Measurements from ENCODE around the gene CACNA1C. TPM values are rescaled to one million over a fixed set of nuclear protein-coding genes. Genes with fewer than 3 reads are reported as not detected.

Gene CACNA1C
- total and polyA plus RNA-seq, 2 donors (not counting 1 experiment from before 2014, with no cell fraction given) = 0.01 to 0.02 TPM

- H3K9me3 ChIP-seq (ENCODE audit: control extremely low read depth in 1 of 3, control insufficient read depth in 2 of 3, insufficient read depth in 1 of 3, low read length in 2 of 3) = no peaks in the 10 kb centered on the region
- H3K4me1 ChIP-seq (ENCODE audit: control insufficient read depth in 2 of 2, insufficient read depth in 2 of 2, low read length in 2 of 2) = no peaks in the 10 kb centered on the region
- H4K20me1 ChIP-seq (ENCODE audit: control insufficient read depth, insufficient read depth, low read length, poor library complexity, severe bottlenecking) = no peaks in the 10 kb centered on the region
- ChIA-PET POLR2A (no interaction called here), CTCF (no interaction called here)
- TF ChIP-seq, protein P1, sequence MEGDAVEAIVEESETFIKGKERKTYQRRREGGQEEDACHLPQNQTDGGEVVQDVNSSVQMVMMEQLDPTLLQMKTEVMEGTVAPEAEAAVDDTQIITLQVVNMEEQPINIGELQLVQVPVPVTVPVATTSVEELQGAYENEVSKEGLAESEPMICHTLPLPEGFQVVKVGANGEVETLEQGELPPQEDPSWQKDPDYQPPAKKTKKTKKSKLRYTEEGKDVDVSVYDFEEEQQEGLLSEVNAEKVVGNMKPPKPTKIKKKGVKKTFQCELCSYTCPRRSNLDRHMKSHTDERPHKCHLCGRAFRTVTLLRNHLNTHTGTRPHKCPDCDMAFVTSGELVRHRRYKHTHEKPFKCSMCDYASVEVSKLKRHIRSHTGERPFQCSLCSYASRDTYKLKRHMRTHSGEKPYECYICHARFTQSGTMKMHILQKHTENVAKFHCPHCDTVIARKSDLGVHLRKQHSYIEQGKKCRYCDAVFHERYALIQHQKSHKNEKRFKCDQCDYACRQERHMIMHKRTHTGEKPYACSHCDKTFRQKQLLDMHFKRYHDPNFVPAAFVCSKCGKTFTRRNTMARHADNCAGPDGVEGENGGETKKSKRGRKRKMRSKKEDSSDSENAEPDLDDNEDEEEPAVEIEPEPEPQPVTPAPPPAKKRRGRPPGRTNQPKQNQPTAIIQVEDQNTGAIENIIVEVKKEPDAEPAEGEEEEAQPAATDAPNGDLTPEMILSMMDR (IDR thresholded peaks at IDR 0.05) = no peak
- no peak for TF ChIP-seq EZH2 (IDR thresholded peaks at IDR 0.05; ENCODE audit: borderline replicate concordance, insufficient read depth, low read depth, low read length, poor library complexity, severe bottlenecking)
- no peaks in the 10 kb centered on the region for H3K79me2 ChIP-seq (ENCODE audit: control insufficient read depth, insufficient read depth, low read length)
- intact Hi-C loops (cut with micrococcal nuclease) = no loop called here
- Mint-ChIP-seq H3K4me3 (no peak overlapping the region), H3K27ac (no peak overlapping the region), H3K4me1 (no peaks in the 10 kb centered on the region), H3K27me3 (peaks cover 18% of the 10 kb centered on the region), H3K9me3 (ENCODE audit: insufficient read depth) (no peaks in the 10 kb centered on the region)
- H3K4me3 ChIP-seq (ENCODE audit: control extremely low read depth in 1 of 5, extremely low read depth in 1 of 5, insufficient read depth in 1 of 5, low read depth in 2 of 5, low read length in 4 of 5) = no peak overlapping the region
- DNase-seq (no peak), ATAC-seq (ENCODE audit: low read depth) (no peak)
- WGBS (ENCODE audit: insufficient coverage) = 64% methylated on average over 6 of the region's 9 CpGs
- H3K36me3 ChIP-seq (replicated peaks in 1 of 2; ENCODE audit: control extremely low read depth in 1 of 2, control insufficient read depth in 1 of 2, extremely low read depth in 1 of 2, insufficient read depth in 2 of 2, low read length in 1 of 2) = no peaks in the 10 kb centered on the region
- peaks cover 0 to 7% (median 0%) of the 10 kb centered on the region in 4 experiments for H3K27me3 ChIP-seq (replicated peaks in 1 of 4; ENCODE audit: control extremely low read depth in 1 of 4, control insufficient read depth in 3 of 4, insufficient read depth in 4 of 4, low read length in 3 of 4)
- H2AFZ ChIP-seq (ENCODE audit: insufficient read depth, low read depth, low read length, poor library complexity, severe bottlenecking) = no peak overlapping the region
- no peak overlapping the region for H3K27ac ChIP-seq (ENCODE audit: low read length in 2 of 2)
- H3K4me2 ChIP-seq (replicated peaks; ENCODE audit: low read depth, low read length, poor library complexity, severe bottlenecking) = no peak overlapping the region
- H3K9ac ChIP-seq (ENCODE audit: low read length) = no peak overlapping the region
Measured at GRCh38 chr12:2154050-2154449, 101.3 kb downstream of the CACNA1C start.

- Histone ChIP-seq H3K4me3 (ENCODE audit: control extremely low read depth in 1 of 5, extremely low read depth in 1 of 5, insufficient read depth in 1 of 5, low read depth in 2 of 5, low read length in 4 of 5) (no peak overlapping the region), H4K20me1 (ENCODE audit: control insufficient read depth, insufficient read depth, low read length, poor library complexity, severe bottlenecking) (no peaks in the 10 kb centered on the region), H3K27ac (ENCODE audit: low read length in 2 of 2) (no peak overlapping the region), H3K36me3 (replicated peaks in 1 of 2; ENCODE audit: control extremely low read depth in 1 of 2, control insufficient read depth in 1 of 2, extremely low read depth in 1 of 2, insufficient read depth in 2 of 2, low read length in 1 of 2) (no peaks in the 10 kb centered on the region), H2AFZ (ENCODE audit: insufficient read depth, low read depth, low read length, poor library complexity, severe bottlenecking) (no peak overlapping the region), H3K9me3 (ENCODE audit: control extremely low read depth in 1 of 3, control insufficient read depth in 2 of 3, insufficient read depth in 1 of 3, low read length in 2 of 3) (no peaks in the 10 kb centered on the region), H3K9ac (ENCODE audit: low read length) (no peak overlapping the region), H3K79me2 (ENCODE audit: control insufficient read depth, insufficient read depth, low read length) (no peaks in the 10 kb centered on the region), H3K27me3 (replicated peaks in 1 of 4; ENCODE audit: control extremely low read depth in 1 of 4, control insufficient read depth in 3 of 4, insufficient read depth in 4 of 4, low read length in 3 of 4) (peaks cover 0 to 7% (median 0%) of the 10 kb centered on the region in 4 experiments), H3K4me2 (replicated peaks; ENCODE audit: low read depth, low read length, poor library complexity, severe bottlenecking) (no peak overlapping the region), H3K4me1 (ENCODE audit: control insufficient read depth in 2 of 2, insufficient read depth in 2 of 2, low read length in 2 of 2) (no peaks in the 10 kb centered on the region)
- DNase-seq = no peak
- Mint-ChIP-seq H3K9me3 (ENCODE audit: insufficient read depth) (no peaks in the 10 kb centered on the region), H3K4me3 (no peak overlapping the region), H3K4me1 (no peaks in the 10 kb centered on the region), H3K27me3 (peaks cover 15% of the 10 kb centered on the region), H3K27ac (no peak overlapping the region)
- WGBS (ENCODE audit: insufficient coverage) = 95% methylated on average over 6 of the region's 6 CpGs
- TF ChIP-seq, protein P1 (IDR thresholded peaks at IDR 0.05) = no peak
- no peak for TF ChIP-seq EZH2 (IDR thresholded peaks at IDR 0.05; ENCODE audit: borderline replicate concordance, insufficient read depth, low read depth, low read length, poor library complexity, severe bottlenecking)
- intact Hi-C loops (cut with micrococcal nuclease) = no loop called here
- ATAC-seq (ENCODE audit: low read depth) = no peak
- CTCF ChIA-PET = no interaction called here
- POLR2A ChIA-PET = no interaction called here
Measured at GRCh38 chr12:2154521-2154920, 101.7 kb downstream of the CACNA1C start.

Data from B cell (primary cell).